Left hindlimb (tissue), 1 donor: ENCODE data around the gene HIGD1A.

Experiments used
- DNase-seq: peaks from one replicate; pipeline ENCODE4 v3.0.0-alpha.2; 2018

Gene HIGD1A

DNA sequence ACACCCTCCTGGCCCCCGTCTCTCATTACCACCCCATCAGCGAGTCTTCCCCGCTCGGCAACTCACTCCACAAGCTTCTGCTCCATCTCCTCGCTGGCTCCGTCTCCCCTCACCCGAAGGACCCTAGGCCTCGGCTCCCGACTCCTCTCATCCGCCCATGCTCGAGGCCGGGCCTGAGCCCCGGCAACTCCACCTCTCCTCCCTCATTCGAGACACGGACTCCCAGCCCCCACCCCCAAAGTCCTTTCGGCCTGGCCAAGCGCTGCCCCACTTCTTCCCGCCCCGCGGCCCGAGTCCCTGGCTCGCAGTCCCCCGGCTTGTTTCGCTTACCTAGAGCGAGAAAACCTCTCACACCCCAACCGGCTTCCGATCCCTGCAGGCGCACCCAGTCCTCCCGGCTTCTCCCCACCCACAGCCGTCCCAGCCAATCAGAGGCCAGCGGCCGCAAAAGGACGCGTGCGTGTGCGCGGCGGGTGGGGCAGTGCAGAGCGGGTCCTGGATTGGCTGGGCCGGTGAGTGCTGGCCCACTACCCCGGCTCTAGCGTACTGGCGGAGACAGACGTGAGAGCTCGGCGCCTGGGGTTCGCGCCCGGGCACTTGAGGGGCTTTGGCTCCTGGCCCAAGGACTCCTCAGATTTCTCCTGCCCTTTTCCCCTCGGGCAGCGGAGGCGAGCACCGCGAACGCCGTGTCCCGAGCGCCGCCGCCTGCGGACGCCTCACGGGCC, at the start of gene HIGD1A:
Gene HIGD1A (minus strand): TSS at position 385 of the 725 bp plus-strand sequence. CDS start 10,237 bp downstream, outside the sequence.
- peak; percentile 97 for DNase-seq

DNA sequence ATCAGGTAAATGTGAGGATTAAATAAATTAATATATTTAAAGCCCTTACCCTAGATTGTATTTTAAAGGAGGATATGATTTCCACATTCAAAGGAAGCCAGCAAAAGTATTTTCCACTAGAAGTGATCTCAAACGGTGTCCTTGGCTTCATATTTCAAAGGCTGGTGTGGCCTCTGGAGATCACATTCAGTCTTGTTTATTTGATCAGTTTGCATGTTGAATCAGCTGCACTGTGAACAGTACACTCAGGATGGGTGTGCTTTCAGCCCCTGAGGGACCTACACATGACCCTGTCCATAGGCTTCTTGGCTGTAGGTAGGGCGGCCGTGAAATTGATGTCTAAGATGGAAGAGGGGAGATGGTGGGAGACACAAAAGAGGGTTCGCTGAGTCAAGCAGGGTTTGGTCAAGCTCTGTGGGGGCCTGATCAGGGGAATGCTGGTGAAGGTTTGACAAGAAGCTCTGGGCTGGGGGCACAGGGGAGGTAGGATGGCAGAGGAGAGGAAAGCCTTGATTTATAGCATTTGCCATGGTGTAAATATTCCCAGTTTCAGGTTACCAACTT, 49.5 kb upstream of the HIGD1A start:
- DNase-seq = no peak

DNA sequence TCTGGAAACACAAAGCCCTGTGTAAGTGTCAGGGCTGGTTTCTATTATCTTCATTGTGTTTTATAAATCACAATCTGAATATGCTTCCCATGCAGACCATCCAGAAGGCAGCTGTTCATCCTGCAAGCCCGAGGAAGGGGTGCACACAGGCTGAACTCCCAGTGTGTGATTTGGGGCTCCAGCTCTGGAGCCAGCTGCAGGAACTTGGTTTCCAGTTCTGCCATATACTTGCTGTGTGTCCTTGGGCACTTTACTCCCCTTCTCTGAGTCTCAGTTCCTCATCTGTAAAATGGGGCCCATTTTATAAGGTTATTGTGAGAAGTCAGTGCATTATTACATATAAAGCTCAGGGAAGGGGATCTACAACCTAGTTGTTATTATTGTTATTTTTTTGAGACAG, 48.8 kb upstream of the HIGD1A start:
- no peak for DNase-seq

DNA sequence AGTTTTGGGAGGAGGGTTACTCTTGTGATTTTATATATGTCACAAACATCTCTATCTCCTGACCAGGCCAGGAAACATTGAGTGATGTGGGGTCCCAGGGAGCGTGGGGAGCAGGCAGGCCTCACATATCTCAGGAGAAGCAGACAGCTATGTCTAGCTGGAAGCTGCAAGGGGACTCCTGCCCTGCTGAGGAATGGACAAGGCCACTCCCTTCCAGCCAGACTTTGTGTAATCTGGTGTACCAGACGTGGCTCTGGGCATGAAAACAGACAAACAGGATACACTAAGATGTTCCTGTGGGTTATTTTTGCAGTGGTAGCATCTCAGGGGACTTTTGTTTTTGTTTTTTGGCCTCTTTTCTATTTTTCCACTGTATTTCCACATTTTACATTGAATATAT, 48.2 kb upstream of the HIGD1A start:
- DNase-seq = no peak

DNA sequence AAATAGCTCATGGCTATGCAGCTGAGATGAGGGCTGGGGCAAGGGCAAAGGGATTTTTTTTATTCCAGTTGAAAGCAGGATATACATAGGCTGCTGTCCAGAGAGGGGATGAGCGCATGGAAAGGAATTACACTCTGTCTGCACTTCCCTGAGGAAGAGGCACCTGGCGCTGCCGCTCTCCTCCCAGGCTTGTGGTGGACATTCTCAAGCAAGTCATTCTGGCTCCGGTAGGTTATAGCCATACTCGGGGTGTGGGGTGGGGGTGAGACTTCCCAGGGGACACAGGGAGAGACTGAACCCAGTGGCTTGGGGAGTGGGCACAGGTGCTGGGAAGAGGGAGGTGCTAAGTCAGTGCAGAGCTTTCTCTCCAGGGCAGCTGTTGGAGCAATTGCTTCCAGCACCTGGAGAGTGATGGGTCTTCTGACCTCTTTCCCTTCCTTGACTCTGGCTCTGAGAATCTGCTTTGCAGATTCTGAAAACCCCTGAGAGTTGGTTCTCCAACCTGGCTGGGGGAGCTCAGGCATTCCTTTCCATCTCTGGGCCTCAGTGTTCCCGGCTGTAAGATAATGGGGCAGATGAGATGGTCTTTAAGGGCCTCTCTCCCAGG, 47.0 kb upstream of the HIGD1A start:
- no peak for DNase-seq

DNA sequence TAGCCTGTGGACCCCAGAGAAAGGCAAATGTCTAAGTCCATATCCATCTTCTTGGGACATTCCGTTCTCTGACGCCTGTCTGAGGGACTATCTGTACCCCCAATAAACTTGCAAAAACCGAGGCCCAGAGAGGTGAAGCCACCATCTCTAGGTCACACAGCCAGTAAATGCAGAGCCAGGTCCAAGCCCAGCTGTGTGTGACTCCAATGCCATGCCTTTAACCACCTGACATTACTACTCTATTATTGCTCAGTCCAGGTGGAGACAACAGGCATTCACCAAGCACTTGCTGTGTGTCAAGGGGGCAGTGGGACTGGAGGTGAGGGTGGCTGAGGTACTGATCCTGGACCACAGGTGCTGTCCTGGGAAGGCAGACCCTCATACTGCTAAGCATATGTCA, 46.0 kb upstream of the HIGD1A start:
- no peak for DNase-seq

DNA sequence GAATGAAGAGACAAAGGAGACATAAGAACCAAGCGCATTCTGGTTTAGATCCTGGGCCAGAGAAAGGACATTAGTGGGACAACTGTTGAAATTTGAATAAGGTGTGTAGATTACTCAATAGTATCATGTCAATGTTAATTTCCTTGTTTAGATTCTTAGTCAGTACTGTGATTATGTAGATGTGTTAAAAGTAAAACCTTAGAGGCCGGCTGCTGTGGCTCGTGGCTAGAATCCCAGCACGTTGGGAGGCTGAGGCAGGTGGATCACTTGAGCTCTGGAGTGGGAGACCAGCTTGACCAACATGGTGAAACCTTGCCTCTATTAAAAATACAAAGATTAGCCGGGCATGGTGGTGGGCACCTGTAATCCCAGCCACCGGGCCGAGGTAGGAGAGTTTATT, 44.7 kb upstream of the HIGD1A start:
- DNase-seq = no peak

DNA sequence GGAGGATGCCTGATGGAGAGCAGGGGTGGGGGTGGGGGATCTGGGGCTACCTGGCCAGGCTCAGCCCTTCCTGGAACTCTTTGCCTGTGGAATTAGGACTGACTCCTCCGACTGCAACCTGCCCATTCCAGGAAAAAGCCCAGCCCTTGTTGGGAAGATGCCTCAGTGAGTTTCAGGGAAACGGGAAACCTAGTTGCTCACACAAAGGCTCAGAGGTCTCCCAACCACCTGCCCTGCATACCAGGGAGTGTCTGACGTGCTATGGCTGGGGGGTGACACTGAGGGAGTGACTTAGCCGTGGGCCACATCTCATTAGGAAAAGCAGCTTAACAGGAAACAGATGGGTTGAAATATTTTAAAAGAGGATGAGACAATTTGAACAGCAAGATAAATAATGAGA, 43.4 kb upstream of the HIGD1A start:
- DNase-seq = no peak

DNA sequence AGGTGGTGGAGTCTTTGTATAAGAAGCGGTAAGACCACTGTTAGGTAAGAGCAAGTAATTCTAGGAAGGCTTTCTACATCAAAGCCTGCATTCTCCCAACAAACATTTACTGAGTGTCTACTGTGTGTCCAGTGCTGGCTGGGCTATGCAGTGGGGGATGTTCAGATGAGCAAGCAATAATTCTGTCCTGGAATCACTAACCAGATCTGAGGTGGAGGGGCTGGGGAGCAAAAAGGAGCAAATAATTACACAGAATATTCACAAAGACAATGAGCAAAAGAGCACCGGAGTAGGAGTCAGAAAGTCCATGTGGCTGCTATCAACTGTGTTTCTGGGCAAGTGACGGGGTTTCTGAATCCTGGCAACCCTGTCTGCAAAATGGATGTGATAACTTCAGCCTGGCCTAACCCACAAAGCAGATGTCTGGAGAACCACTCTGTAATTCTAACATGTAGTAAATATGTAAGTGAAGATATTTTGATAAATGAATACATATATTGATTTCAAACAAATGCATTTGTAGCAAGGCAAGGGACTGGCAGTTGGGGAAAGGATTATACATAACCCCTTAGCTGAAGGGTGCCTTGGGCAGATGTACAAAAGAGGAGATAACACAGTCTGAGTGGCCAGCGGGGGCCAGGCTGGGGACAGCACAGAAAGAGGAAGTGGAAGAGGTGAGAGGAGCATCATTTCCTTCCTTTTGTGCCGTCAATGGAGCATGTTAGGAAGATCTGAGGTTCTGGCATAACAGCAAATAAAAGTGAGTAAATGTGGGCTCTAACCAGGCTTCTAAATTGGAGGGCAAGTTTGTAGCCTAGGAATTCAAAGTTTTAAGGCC, 42.6 kb upstream of the HIGD1A start:
- DNase-seq = no peak

DNA sequence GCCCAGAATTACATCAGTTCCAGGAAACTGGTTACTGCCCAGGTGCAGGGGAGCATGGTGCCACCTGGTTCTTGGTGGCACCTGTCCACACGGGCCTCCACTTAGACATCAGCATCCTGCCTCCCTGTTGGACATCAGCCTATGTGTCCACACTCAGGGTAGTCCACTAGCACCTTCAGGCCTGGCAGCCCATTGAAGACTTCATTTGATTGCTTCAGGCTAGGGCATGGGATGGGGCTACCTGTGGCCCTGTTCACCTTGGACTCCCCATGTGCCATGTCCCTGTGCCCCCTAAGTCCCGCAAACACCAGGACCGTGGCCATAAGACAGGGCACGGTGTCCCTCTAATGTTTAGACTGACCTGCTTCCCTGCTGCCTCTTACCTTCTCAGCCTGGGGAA, 40.5 kb upstream of the HIGD1A start:
- no peak for DNase-seq

DNA sequence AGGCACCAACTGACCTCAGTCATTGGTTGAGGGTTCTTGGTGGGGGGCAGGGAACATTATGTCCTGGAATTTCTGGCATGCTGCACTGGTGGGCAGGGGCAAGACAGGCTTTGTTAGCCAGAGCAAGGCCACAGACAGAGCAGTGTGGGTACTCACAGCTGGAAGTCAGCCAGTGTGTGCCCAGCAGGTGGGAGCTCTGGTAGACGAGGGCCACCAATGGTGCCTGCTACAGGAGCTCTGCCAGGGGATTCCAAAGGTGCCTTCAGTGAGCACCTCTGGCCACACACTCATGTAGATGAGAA, 40.1 kb upstream of the HIGD1A start:
- DNase-seq = no peak

DNA sequence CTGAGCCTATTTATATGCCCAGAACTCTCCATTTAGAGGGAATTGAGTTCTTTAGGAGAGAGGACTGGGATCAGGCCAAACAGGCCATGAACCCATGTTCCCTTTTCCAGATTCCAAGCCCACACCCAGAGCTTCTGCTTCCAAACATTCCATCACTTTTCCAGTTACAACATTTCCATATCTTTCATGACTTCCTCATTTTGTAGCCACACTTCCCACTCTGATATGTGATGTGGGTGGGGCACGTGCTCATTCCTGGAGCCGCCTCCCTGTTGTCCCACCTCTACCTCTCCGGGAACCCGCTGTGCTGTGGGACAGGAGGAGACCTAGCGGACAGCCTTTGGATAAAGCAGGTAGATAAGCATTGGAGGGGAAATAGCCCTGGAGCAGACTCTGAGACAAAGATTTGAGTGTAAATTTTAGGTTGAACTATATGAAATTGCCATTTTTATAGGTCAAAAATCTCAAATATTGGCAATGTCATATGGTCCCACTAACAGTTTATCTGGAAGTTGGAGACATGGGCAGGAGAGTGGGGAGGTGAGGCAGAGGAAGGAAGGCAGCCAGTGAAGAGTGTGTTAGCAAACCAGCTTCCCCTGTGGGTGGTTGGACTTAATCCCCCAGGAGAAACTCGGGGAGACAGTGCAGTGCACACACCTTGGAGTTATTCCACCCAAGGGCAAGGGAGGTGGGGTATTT, 39.6 kb upstream of the HIGD1A start:
- no peak for DNase-seq

DNA sequence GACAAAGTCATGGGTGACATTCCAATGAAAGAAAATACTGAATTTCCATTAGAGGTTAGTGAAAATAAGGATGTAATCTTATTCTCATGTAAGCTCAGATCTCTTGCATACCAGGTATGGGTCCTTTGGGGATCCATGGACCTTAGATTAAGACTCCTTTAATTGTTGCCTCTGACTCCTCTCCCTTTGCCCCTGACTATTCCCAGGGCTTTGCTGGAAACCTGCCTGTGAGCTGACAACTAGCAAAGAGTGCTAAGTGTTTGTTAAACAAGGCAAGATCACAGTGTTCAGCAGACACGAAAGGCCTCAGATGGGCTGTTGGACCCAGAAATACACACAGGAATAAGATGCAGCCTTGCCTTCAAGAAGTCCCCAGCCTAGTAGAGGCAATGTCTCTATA, 37.0 kb upstream of the HIGD1A start:
- DNase-seq = no peak

DNA sequence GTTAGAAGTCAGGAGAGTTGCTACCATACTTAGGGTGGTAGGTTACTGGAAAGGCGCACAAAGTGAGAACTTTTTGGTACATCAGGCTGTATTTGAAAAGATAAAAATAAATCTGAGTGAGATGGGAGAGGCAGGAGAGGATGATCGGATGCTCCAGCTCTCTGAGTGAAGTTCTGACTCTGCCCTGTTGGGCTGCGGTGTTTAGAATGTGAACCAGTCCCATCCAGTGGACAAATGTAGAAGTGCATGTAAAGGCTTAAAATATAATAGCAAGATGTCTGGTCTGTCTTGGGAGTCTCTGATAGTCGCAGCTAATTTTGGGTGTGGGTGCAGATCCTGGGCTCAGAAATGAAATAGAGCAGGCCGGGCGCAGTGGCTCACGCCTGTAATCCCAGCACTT, 35.3 kb upstream of the HIGD1A start:
- no peak for DNase-seq

DNA sequence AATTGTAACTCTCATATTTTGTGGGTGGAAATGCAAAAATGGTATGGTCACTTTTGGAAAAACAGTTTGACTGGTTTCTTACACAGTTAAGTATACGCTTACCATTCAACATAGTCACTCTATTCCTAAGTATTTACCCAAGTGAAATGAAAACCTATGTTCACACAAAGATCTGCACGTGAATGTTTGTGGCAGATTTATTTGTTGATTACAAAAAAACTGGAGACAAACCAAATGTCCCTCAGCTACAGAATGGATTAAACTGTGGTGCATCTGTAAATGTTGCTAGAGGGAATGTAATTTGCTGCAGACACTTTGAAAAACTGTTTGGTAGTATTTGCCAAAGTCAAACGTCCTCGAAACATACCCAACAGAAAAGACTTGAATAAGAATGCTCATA, 34.3 kb upstream of the HIGD1A start:
- DNase-seq = no peak

DNA sequence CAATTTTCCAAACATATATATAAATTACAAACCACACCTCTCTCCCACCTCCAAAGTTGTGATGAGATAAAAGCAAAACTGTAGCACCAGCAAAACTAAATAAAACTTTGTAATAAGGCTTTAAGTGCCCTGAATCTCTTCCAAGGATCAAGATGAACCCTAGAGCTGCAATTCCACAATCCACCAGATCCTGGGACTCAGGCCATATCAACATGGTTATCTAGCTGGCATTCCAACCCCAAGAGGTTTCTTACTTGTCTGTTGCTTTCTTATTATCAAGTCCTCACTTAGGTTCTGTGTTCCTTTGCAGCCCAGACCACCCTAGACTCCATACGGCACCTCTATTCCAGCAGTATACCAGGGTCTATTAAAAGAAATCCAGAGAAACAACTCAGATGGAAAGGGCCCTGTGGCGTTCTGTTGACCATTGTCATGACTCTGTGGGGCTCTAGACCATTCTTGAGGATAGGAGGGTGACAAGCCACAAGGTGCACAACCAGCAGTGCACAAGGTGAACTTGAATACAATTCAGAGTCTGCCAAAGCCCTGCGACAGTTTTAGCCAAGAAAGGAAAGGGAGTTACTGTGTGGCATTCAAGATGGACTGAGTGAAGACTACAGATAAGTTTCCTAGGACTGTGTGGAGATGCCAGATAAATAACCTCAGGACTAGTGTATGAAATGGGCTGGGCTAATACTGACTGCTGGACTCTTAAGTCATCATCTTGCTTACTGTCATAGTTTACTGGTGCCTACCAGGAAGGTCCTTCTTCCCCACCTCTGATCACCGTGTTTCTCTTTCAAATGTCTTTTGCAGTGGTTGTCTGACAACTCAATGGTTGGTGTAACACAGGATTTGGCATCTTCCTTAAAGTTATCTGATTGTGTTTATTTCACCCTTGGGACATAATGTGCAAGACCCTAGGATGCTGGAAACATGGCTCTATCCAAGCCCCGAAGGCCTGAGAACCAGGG, 32.1 kb upstream of the HIGD1A start:
- no peak for DNase-seq

DNA sequence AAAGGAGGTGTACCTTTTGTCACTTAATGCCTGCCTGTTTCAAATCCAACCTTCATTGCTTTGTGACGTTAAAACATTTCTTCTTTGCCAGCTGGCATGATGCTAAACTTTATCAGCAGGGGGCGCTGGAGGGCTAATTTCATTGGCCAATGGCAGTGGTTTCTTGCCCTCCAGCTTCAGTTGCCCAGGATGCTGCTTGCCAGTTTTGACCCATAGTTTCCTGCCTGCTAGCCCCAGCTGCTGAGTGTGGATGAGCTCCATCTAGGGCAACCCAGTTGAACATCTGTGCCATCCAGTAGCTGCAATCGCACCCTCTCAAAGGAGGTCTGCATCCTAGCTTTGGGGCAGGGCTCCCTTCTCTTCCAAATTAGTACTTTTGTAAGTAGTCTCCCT, 27.0 kb upstream of the HIGD1A start:
- DNase-seq = no peak

DNA sequence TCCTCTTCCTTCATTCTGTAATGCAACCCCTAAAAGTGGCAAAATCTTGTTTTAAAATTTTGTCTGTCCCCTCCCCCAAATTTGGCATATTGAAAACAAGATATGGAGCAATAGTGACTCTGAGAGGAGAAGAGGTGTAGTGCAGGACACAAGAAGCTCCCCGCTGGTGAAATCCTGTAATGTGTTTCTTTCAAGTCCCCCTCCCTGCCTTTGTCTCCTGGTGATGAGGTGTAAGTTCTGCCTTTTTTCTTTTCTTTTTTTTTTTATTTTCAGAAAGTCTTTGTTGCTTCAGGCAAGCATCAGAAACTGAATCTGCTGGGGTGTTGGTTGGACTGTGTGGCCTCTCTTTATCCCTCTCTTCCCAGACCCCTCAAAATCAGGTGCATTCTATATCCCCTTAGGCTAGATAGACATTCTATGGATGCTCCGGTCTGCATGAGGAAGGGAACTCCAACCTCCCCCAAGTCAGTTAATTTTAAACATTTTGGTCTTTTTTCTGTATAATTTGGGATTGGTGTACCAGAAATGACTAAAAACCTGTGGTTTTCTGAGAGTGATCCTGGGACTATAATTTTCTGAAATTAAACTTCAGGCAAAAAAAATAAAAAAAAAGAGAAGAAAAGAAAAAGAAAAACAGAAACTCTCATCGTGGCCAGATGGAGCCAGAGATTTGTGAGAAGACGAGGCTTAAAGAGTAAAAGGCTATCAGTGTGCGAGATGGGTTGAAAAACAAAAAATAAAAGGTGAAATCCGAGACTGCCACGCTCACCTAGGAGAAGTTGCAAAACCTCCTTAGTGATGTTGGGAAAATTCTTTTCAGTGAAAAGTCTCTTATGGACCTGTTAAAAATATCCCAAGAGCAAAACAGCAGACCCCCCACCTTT, 26.4 kb upstream of the HIGD1A start:
- no peak for DNase-seq

DNA sequence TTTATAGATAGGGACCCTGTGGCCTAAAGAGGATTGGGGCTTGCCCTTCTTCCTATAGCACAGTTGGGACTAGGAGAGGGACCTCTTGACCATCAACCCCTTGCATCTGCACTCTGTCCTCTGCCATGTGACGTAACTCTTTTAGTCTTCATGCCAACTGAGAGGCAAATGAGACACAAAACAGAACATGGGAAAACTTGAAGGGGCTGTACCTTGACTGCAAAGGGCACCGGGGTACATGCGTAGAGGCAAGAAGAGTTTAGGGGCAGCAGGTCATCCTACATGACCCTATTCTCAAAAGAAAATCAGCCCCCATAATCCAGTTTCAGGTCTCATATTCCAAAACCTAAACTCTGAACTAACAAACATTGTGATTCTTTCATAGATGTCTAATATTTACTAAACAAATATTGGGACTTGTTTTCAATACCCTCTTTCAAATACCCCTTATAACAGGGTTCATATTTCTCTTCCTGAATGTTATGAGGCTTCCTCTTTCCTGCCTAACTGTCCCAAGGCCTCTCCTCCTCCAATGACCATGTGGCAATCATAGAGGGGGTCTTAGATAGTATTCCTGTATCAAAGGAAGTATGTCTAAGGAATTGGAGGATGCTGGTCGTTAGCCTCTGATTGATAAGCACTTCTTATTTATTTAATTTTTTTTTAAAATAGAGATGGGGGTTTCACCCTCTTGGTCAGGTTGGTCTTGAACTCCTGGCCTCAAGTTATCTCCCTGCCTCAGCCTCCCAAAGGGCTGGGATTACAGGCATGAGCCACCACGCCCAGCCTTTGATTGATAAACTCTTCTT, 25.5 kb upstream of the HIGD1A start:
- DNase-seq = no peak

DNA sequence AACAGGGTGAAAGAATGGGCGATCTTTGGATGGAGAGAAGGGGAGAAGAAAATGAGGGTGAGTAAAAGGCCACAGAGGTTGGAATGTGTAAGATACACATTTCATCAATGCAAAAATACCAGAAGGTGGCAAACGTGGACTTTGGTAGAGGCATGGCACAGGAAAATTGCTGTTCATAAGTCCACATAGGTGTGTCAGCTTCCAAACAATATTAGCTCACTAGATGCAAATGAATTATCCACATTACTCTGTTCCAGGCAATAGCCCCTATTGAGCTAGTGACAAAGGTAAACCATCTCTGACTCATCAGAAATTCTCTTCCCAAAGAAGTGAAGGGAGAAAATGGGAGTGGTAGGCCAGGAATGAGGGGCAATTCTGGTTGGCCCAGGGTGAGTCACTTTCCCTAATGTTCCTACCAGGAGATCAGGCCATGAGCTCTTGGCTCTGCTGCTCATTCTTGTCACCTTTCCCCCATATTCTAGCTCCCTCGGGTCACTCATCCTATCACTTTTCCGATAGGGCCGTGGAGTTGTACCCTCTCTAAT, 24.9 kb upstream of the HIGD1A start:
- no peak for DNase-seq
